GM21737 (cell line): Measurements from ENCODE around the gene N4BP2.

Source experiments
- ATAC-seq: cut with Tn5 transposase; IDR thresholded peaks from one replicate; pipeline ENCODE4 v1.9.1; 2021; ENCODE audit warnings: mild to moderate bottlenecking, moderate library complexity; ENCODE audit not compliant: unreplicated experiment

Gene N4BP2

GRCh38 chr4:40190465-40190864 is 133.8 kb downstream of the N4BP2 start:
- no peak for ATAC-seq

- ATAC-seq: no peak
Observed at GRCh38 chr4:40190880-40191815, 134.5 kb downstream of the N4BP2 start.

- peak; percentile 31 for ATAC-seq
Observed at GRCh38 chr4:40192114-40193015, 135.7 kb downstream of the N4BP2 start.

GRCh38 chr4:40193016-40193571 is 136.4 kb downstream of the N4BP2 start:
- ATAC-seq: peak; percentile 27

GRCh38 chr4:40193578-40193977 is 136.9 kb downstream of the N4BP2 start:
- no peak for ATAC-seq

- ATAC-seq: no peak
Observed at GRCh38 chr4:40194602-40195161, 138.0 kb downstream of the N4BP2 start.

- ATAC-seq: no peak
Observed at GRCh38 chr4:40195182-40196177, 138.8 kb downstream of the N4BP2 start.

- ATAC-seq: no peak
Observed at GRCh38 chr4:40196272-40196671, 139.6 kb downstream of the N4BP2 start.

GRCh38 chr4:40196724-40197281 is 140.2 kb downstream of the N4BP2 start, which contains the start of gene RHOH:
Gene RHOH (plus strand): TSS chr4:40197031. CDS start chr4:40243387, 46,356 bp downstream.
- peak; percentile 21 for ATAC-seq

- no peak for ATAC-seq
Observed at GRCh38 chr4:40197879-40198689, 141.4 kb downstream of the N4BP2 start.

- ATAC-seq: no peak
Observed at GRCh38 chr4:40199179-40199670, 142.6 kb downstream of the N4BP2 start.

- peak; percentile 41 for ATAC-seq
Observed at GRCh38 chr4:40199999-40200874, 143.6 kb downstream of the N4BP2 start.

GRCh38 chr4:40200875-40201801 is 144.5 kb downstream of the N4BP2 start:
- ATAC-seq: no peak

GRCh38 chr4:40201898-40202297 is 145.2 kb downstream of the N4BP2 start:
- no peak for ATAC-seq

- ATAC-seq: no peak
Observed at GRCh38 chr4:40202474-40202873, 145.8 kb downstream of the N4BP2 start.
